Measurements from ENCODE around the gene ZBTB7B. TPM values are rescaled to one million over a fixed set of nuclear protein-coding genes. Genes with fewer than 3 reads are reported as not detected.

Gene ZBTB7B
- total and polyA plus RNA-seq, 9 of the 15 experiments (the other 6 are each of a cell fraction or from before 2014, with no cell fraction given), result 0.04 to 46.5 (median 15.2) TPM

GRCh38 chr1:154999571-155000410 is 2.8 kb upstream of the ZBTB7B start (continued):
- TF ChIP-seq SP1 (CRISPR knock-in tag; IDR thresholded peaks at IDR 0.05) (no peak), CREB3 (tag; conservative IDR thresholded peaks at IDR 0.05; ENCODE audit: low read depth) (no peak), HMG20A (CRISPR knock-in tag; conservative IDR thresholded peaks at IDR 0.05) (no peak), CBX8 (IDR thresholded peaks at IDR 0.05; ENCODE audit: borderline replicate concordance, extremely low read depth, low read depth, low read length, poor library complexity, severe bottlenecking) (no peak), KHSRP (IDR thresholded peaks at IDR 0.05) (no peak), TRIM28 (IDR thresholded peaks at IDR 0.05) (no peak), ETS2 (tag; IDR thresholded peaks at IDR 0.05; ENCODE audit: borderline replicate concordance, poor library complexity, severe bottlenecking) (no peak), TSHZ1 (CRISPR knock-in tag; IDR thresholded peaks at IDR 0.05) (no peak), RBM22 (IDR thresholded peaks at IDR 0.05; ENCODE audit: low read depth, low read length, poor library complexity, severe bottlenecking) (no peak)
- TF ChIP-seq, protein P1, sequence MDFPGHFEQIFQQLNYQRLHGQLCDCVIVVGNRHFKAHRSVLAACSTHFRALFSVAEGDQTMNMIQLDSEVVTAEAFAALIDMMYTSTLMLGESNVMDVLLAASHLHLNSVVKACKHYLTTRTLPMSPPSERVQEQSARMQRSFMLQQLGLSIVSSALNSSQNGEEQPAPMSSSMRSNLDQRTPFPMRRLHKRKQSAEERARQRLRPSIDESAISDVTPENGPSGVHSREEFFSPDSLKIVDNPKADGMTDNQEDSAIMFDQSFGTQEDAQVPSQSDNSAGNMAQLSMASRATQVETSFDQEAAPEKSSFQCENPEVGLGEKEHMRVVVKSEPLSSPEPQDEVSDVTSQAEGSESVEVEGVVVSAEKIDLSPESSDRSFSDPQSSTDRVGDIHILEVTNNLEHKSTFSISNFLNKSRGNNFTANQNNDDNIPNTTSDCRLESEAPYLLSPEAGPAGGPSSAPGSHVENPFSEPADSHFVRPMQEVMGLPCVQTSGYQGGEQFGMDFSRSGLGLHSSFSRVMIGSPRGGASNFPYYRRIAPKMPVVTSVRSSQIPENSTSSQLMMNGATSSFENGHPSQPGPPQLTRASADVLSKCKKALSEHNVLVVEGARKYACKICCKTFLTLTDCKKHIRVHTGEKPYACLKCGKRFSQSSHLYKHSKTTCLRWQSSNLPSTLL (IDR thresholded peaks at IDR 0.05), result no peak
- TF ChIP-seq, protein P2, sequence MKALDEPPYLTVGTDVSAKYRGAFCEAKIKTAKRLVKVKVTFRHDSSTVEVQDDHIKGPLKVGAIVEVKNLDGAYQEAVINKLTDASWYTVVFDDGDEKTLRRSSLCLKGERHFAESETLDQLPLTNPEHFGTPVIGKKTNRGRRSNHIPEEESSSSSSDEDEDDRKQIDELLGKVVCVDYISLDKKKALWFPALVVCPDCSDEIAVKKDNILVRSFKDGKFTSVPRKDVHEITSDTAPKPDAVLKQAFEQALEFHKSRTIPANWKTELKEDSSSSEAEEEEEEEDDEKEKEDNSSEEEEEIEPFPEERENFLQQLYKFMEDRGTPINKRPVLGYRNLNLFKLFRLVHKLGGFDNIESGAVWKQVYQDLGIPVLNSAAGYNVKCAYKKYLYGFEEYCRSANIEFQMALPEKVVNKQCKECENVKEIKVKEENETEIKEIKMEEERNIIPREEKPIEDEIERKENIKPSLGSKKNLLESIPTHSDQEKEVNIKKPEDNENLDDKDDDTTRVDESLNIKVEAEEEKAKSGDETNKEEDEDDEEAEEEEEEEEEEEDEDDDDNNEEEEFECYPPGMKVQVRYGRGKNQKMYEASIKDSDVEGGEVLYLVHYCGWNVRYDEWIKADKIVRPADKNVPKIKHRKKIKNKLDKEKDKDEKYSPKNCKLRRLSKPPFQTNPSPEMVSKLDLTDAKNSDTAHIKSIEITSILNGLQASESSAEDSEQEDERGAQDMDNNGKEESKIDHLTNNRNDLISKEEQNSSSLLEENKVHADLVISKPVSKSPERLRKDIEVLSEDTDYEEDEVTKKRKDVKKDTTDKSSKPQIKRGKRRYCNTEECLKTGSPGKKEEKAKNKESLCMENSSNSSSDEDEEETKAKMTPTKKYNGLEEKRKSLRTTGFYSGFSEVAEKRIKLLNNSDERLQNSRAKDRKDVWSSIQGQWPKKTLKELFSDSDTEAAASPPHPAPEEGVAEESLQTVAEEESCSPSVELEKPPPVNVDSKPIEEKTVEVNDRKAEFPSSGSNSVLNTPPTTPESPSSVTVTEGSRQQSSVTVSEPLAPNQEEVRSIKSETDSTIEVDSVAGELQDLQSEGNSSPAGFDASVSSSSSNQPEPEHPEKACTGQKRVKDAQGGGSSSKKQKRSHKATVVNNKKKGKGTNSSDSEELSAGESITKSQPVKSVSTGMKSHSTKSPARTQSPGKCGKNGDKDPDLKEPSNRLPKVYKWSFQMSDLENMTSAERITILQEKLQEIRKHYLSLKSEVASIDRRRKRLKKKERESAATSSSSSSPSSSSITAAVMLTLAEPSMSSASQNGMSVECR (CRISPR knock-in tag; IDR thresholded peaks at IDR 0.05), result no peak
- TF ChIP-seq, protein P3, sequence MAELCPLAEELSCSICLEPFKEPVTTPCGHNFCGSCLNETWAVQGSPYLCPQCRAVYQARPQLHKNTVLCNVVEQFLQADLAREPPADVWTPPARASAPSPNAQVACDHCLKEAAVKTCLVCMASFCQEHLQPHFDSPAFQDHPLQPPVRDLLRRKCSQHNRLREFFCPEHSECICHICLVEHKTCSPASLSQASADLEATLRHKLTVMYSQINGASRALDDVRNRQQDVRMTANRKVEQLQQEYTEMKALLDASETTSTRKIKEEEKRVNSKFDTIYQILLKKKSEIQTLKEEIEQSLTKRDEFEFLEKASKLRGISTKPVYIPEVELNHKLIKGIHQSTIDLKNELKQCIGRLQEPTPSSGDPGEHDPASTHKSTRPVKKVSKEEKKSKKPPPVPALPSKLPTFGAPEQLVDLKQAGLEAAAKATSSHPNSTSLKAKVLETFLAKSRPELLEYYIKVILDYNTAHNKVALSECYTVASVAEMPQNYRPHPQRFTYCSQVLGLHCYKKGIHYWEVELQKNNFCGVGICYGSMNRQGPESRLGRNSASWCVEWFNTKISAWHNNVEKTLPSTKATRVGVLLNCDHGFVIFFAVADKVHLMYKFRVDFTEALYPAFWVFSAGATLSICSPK (IDR thresholded peaks at IDR 0.05; ENCODE audit: borderline replicate concordance), result no peak

All from K562 (cell line).